Ishikawa (cell line): ENCODE results near the gene CDK6.

Experiments
- CEBPB ChIP-seq: IDR thresholded peaks from 2 replicates; pipeline ENCODE4 v1.6.1; 2012
- CREB1 ChIP-seq: IDR thresholded peaks from 2 replicates; pipeline ENCODE4 v1.6.1; 2012; ENCODE audit warnings: low read depth
- EGR1 ChIP-seq: IDR thresholded peaks from 2 replicates; pipeline ENCODE4 v1.6.1; 2012
- EP300 ChIP-seq: IDR thresholded peaks from 2 replicates; pipeline ENCODE4 v1.6.1; 2012; ENCODE audit warnings: borderline replicate concordance
- FOXM1 ChIP-seq: IDR thresholded peaks from 2 replicates; pipeline ENCODE4 v1.6.1; 2012; ENCODE audit warnings: low read depth, borderline replicate concordance
- MAX ChIP-seq: IDR thresholded peaks from 2 replicates; pipeline ENCODE4 v1.6.1; 2012
- NFIC ChIP-seq: IDR thresholded peaks from 2 replicates; pipeline ENCODE4 v1.6.1; 2012
- RAD21 ChIP-seq: IDR thresholded peaks from 2 replicates; pipeline ENCODE4 v1.6.1; 2012; ENCODE audit warnings: low read depth
- TAF1 ChIP-seq: IDR thresholded peaks from 2 replicates; pipeline ENCODE4 v1.6.1; 2012; ENCODE audit warnings: low read depth, mild to moderate bottlenecking
- TCF12 ChIP-seq: IDR thresholded peaks from 2 replicates; pipeline ENCODE4 v1.6.1; 2012; ENCODE audit warnings: low read depth
- TEAD4 ChIP-seq: IDR thresholded peaks from 2 replicates; pipeline ENCODE4 v1.6.1; 2012
- YY1 ChIP-seq: IDR thresholded peaks from 2 replicates; pipeline ENCODE4 v1.6.1; 2012; ENCODE audit warnings: low read depth
- ZBTB7A ChIP-seq: IDR thresholded peaks from 2 replicates; pipeline ENCODE4 v1.6.1; 2012; ENCODE audit warnings: low read depth
- TF ChIP-seq, protein P1 (sequence below): IDR thresholded peaks from 2 replicates; pipeline ENCODE4 v1.6.1; 2012; ENCODE audit warnings: low read depth, mild to moderate bottlenecking
- TF ChIP-seq, protein P2 (sequence below): IDR thresholded peaks from 2 replicates; pipeline ENCODE4 v1.6.1; 2012

Gene CDK6

DNA sequence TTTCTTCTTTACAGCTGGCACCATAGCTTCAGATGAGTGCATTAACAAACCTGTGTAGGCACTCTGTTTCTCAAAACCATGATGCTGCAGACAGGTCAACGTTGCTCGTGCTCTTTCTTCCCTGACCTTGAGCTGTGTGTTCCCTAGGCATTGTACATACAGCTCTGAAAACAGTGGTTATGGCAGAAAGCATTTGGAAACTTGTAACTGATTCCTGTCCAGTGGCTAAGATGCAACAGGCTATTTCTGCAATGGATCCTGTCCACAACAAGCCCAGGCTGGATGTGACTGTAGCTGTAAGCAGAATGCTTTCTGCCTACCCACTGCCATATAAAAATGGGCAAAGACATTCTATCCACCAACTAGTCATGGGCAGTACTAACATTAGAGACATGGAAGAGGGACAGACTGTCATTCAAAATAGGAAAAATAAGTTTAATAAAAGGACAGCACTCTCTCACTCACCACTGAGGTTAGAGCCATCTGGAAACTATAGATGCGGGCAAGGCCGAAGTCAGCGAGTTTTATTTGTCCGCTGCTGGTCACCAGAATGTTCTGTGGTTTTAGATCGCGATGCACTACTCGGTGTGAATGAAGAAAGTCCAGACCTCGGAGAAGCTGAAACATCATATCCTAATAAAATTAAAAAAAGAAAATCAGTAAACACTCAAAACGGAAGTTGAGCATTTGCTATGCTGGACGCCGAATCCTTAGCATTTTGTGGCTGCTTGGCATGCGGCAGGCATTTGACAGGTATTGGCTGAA, 111.0 kb downstream of the CDK6 start:
- no peak for TF ChIP-seq TEAD4
- no peak for TF ChIP-seq YY1
- no peak for TF ChIP-seq EP300
- no peak for TF ChIP-seq MAX
- no peak for TF ChIP-seq NFIC
- TF ChIP-seq CEBPB = no peak
- TF ChIP-seq RAD21 = no peak
- TF ChIP-seq CREB1 = no peak
- TF ChIP-seq ZBTB7A = no peak

DNA sequence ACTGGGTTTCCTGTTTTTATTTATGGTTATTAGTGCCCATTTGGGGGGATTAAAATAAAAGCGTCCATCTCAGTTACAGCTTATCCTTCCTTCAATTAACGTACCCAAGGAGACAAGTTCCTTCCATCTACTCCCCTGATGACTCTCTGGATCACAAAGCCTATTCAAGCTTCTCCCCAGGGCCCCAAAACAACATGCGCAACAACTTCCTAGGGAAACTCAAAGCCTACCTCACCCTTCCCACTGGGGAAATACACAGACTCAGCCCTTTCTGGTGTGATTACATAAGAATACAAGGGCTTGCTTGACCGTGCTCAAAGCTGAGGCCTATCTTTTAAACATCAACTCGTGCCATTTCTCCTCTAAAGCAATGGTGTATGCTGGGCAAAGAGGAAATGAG, 112.4 kb downstream of the CDK6 start:
- TF ChIP-seq YY1 (no peak), CEBPB (no peak), EP300 (no peak), TEAD4 (no peak), MAX (no peak), TAF1 (no peak), ZBTB7A (no peak), TCF12 (no peak), FOXM1 (no peak), RAD21 (no peak), EGR1 (no peak), NFIC (no peak), CREB1 (no peak)
- TF ChIP-seq, protein P1, sequence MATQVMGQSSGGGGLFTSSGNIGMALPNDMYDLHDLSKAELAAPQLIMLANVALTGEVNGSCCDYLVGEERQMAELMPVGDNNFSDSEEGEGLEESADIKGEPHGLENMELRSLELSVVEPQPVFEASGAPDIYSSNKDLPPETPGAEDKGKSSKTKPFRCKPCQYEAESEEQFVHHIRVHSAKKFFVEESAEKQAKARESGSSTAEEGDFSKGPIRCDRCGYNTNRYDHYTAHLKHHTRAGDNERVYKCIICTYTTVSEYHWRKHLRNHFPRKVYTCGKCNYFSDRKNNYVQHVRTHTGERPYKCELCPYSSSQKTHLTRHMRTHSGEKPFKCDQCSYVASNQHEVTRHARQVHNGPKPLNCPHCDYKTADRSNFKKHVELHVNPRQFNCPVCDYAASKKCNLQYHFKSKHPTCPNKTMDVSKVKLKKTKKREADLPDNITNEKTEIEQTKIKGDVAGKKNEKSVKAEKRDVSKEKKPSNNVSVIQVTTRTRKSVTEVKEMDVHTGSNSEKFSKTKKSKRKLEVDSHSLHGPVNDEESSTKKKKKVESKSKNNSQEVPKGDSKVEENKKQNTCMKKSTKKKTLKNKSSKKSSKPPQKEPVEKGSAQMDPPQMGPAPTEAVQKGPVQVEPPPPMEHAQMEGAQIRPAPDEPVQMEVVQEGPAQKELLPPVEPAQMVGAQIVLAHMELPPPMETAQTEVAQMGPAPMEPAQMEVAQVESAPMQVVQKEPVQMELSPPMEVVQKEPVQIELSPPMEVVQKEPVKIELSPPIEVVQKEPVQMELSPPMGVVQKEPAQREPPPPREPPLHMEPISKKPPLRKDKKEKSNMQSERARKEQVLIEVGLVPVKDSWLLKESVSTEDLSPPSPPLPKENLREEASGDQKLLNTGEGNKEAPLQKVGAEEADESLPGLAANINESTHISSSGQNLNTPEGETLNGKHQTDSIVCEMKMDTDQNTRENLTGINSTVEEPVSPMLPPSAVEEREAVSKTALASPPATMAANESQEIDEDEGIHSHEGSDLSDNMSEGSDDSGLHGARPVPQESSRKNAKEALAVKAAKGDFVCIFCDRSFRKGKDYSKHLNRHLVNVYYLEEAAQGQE = no peak
- TF ChIP-seq, protein P2, sequence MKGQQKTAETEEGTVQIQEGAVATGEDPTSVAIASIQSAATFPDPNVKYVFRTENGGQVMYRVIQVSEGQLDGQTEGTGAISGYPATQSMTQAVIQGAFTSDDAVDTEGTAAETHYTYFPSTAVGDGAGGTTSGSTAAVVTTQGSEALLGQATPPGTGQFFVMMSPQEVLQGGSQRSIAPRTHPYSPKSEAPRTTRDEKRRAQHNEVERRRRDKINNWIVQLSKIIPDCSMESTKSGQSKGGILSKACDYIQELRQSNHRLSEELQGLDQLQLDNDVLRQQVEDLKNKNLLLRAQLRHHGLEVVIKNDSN = no peak

DNA sequence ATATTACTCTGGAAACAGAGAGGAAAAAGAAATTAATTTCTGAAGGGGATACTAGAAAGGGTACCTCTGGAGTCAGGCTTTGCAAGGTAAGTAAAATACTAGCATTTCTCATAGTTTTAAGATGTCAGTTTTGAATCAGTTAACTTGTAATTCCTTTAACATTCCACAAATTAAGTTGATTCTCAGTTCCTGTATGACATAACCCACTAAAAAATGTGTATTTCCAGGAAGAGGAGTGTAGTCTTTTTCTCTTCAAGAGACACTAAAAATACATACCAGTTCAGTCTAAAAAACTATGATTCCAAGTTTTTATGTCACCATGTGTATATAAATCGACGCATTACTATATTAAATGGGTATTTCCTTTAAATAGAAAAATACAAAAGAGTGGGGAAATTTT, 113.2 kb downstream of the CDK6 start:
- TF ChIP-seq TEAD4 (no peak), MAX (no peak), CREB1 (no peak), FOXM1 (no peak), TCF12 (no peak), EP300 (no peak), YY1 (no peak)
- TF ChIP-seq, protein P2 = no peak

DNA sequence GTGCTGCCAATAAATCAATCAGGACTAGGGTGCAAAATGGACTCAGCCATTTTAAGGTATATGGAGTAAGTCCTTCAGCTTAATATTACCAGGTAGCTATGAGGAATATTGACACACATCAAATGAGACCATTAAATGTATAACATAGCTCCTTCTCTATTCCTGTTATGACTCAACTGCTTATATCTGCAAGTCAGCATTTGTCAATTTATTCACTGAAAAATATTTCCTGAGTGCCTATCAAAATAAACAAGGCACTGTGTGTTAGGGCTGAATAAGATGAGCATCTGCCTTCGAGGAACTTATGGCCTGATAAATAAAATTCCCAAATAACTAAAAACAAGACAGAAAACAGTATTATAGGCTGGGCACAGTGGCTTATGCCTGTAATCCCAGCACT, 113.8 kb downstream of the CDK6 start:
- TF ChIP-seq FOXM1 (no peak), CREB1 (no peak), RAD21 (no peak), NFIC (no peak), CEBPB (no peak), EP300 (no peak), TAF1 (no peak), ZBTB7A (no peak), EGR1 (no peak)
- TF ChIP-seq, protein P2 = no peak
- TF ChIP-seq, protein P1 = no peak

GRCh38 chr7:92720604-92721350, 115.6 kb downstream of the CDK6 start:
- TF ChIP-seq RAD21 (no peak), NFIC (no peak), YY1 (no peak), TEAD4 (no peak), EGR1 (no peak), CEBPB (no peak), TCF12 (no peak), ZBTB7A (no peak), FOXM1 (no peak), CREB1 (no peak), TAF1 (no peak), MAX (no peak)
- TF ChIP-seq, protein P1 = no peak
- TF ChIP-seq, protein P2 = no peak
